Measurements from ENCODE around the gene DIAPH2.

GRCh38 chrX:97123001-97123400, 438.4 kb downstream of the DIAPH2 start:
- no peak for TF ChIP-seq CTCF (IDR thresholded peaks at IDR 0.05)
- no peak for TF ChIP-seq POLR2A (IDR thresholded peaks at IDR 0.05)

Data from esophagus squamous epithelium (tissue), 4 donors.